Urinary bladder (tissue), 4 donors: ENCODE results near the gene HSPB1. TPM values are rescaled to one million over a fixed set of nuclear protein-coding genes. Genes with fewer than 3 reads are reported as not detected.
"Not testable (repeated sequence)": the region's sequence is repeated elsewhere in the genome, so short reads cannot be mapped to it uniquely, and the experiment has no call there.

Source experiments
- DNase-seq: peaks from one replicate; pipeline ENCODE4 v3.0.0-alpha.2; 2015; ENCODE audit errors: extremely low spot score
- H3K27ac ChIP-seq: one replicate; pipeline ENCODE4 v1.5.1; 2013; ENCODE audit warnings: low read depth, mild to moderate bottlenecking, moderate library complexity
- H3K36me3 ChIP-seq: one replicate; pipeline ENCODE4 v1.6.1; 2013; ENCODE audit warnings: mild to moderate bottlenecking, moderate library complexity; ENCODE audit not compliant: insufficient read depth
- H3K4me1 ChIP-seq: one replicate; pipeline ENCODE4 v1.6.1; 2013; ENCODE audit warnings: mild to moderate bottlenecking, moderate library complexity; ENCODE audit not compliant: insufficient read depth
- H3K4me3 ChIP-seq: one replicate; pipeline ENCODE4 v1.5.1; 2013; ENCODE audit warnings: low read depth, low read length
- WGBS: extraction: QIAGEN DNeasy Blood & Tissue Kit; methylation state at CpG from one replicate; pipeline ENCODE4 v1.1.7; 2013; 5-methylcytosine and 5-hydroxymethylcytosine counted together
- polyA plus RNA-seq: library from polyadenylated mRNA; stranded (reverse); fragments of 200-250 nt; gene quantifications from one replicate; pipeline ENCODE4 v1.2.3, GENCODE V29; 2013
- total RNA-seq: library from RNA; depleted of rRNA; stranded (reverse); fragments of >200 nt; gene quantifications from one replicate; pipeline ENCODE4 v1.2.3, GENCODE V29; 2014
- donor health status: healthy with polysubstance abuse.
- donor health status: healthy.

Gene HSPB1
- total and polyA plus RNA-seq, 2 donors = 53.1 to 2,722 TPM

GRCh38 chr7:76290847-76291350 is 11.6 kb upstream of the HSPB1 start:
- H3K4me1 ChIP-seq, H3K4me3 ChIP-seq, DNase-seq, H3K36me3 ChIP-seq: not testable (repeated sequence)
- H3K27ac ChIP-seq = peak overlapping the region; percentile 60
- WGBS = 86% methylated on average over 6 of the region's 6 CpGs

DNA sequence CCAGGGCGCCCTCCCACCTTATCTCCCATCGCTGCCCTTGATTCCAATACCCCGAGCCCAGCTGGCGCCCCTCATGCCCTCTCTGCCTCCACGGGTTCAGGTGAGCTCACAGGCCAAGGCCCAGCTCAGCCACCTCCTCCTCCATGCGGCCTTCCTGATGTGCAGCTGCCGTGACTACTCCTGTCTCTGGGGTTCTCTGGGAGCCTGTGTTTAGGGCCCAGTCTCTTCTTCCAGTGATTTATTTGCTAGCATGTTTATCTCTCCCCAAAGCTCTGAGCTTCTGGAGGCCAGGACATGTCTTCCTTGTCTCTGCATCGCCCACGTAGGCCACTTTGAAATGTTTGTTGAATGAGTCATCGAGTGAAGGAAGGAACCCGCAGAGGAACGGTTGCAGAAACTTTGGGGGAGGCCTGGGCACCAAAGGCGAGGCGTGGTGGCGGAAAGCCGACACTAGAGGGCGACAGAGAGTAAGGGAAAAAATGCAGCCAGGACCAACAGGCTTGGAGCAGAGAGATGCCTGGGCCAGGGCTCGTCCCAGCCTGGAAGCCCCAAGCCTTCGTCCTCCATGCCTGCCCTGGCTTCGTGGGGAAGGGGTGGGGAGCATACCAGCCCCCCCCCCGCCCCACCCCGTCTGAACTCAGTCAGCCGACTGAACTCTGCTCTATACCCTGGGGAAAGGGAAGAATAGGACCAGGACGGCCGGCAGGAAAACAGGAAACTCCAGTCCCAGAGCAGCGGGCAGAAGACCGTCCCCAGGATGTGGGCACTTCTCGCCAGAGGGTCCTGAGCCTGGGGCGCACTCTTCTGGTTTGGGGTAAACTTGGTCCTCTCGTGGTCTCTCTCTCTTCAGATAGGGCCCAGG is 10.9 kb upstream of the HSPB1 start:
- Histone ChIP-seq H3K36me3 (no peaks in the 10 kb centered on the region), H3K4me3 (peak overlapping the region; percentile 12), H3K4me1 (no peaks in the 10 kb centered on the region), H3K27ac (peak overlapping the region; percentile 85)
- WGBS = 15% methylated on average over 30 of the region's 30 CpGs
- DNase-seq = peak; percentile 90

- H3K4me3 ChIP-seq = peak overlapping the region; percentile 12
- no peak for DNase-seq
- H3K4me1 ChIP-seq = no peaks in the 10 kb centered on the region
- H3K36me3 ChIP-seq = no peaks in the 10 kb centered on the region
- peak overlapping the region; percentile 85 for H3K27ac ChIP-seq
- WGBS = 8% methylated on average over 5 of the region's 5 CpGs
Observed at GRCh38 chr7:76292213-76292573, 10.3 kb upstream of the HSPB1 start.

DNA sequence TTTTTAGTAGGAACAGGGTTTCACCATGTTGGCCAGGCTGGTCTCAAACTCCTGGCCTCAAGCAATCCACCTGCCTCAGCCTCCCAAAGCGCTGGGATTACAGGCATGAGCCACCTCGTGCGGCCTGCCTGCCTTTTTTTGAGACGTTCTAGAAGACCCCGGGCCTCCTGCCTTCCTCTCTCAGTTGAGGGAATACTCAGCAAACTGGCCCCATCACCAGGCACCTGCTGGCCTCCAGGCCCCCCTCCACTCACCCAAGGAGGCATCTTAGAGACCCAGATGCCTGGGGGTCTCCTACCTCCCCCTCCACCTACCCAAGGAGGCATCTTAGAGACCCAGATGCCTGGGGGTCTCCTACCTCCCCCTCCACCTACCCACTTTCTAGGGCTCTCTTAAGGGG is 9.6 kb upstream of the HSPB1 start:
- not testable (repeated sequence) for DNase-seq, H3K36me3 ChIP-seq, H3K4me3 ChIP-seq, H3K4me1 ChIP-seq
- peak overlapping the region; percentile 51 for H3K27ac ChIP-seq
- WGBS = 83% methylated on average over 5 of the region's 5 CpGs

- DNase-seq = no peak
- no peak overlapping the region for H3K4me3 ChIP-seq
- H3K4me1 ChIP-seq = no peaks in the 10 kb centered on the region
- WGBS = 67% methylated on average over 8 of the region's 8 CpGs
- H3K27ac ChIP-seq = peak overlapping the region; percentile 42
- H3K36me3 ChIP-seq = no peaks in the 10 kb centered on the region
Observed at GRCh38 chr7:76293407-76293901, 9.0 kb upstream of the HSPB1 start.

DNA sequence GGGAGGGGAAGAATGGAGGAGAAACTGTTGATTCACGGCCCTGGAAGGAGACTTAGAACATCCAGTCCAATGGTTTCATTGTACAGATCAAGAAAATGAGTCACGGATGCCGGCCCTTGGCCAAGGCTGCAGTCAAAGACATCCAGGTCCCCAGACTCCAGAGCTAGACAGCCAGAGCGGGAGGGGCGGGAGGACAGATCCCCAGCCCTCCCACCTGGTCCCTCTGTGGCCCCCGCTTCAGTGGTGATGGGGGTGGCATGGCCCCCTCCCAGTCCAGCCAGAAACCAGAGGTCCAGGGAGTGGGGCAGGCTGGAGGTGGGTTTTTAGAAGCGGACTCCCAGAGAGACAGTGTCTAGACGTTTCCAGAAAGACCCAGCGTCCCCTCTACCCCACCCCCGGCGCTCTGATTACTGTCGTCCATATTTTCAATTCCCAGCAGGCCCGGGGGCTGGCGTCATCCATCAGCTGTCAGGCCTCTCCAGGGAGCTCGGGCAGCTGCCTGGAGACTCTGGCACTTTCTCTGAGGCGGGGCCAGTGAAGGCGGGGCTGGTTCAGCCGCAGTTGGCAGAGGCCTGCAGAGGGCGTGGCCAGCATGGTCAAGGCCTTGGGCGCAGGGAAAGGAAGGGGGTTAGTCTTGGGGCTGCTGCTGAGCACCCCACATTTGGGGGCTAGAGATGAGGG is 8.0 kb upstream of the HSPB1 start:
- Histone ChIP-seq H3K4me1 (no peaks in the 10 kb centered on the region), H3K27ac (peak overlapping the region; percentile 98)
- whole genome bisulfite sequencing = 6% methylated on average over 20 of the region's 20 CpGs

DNA sequence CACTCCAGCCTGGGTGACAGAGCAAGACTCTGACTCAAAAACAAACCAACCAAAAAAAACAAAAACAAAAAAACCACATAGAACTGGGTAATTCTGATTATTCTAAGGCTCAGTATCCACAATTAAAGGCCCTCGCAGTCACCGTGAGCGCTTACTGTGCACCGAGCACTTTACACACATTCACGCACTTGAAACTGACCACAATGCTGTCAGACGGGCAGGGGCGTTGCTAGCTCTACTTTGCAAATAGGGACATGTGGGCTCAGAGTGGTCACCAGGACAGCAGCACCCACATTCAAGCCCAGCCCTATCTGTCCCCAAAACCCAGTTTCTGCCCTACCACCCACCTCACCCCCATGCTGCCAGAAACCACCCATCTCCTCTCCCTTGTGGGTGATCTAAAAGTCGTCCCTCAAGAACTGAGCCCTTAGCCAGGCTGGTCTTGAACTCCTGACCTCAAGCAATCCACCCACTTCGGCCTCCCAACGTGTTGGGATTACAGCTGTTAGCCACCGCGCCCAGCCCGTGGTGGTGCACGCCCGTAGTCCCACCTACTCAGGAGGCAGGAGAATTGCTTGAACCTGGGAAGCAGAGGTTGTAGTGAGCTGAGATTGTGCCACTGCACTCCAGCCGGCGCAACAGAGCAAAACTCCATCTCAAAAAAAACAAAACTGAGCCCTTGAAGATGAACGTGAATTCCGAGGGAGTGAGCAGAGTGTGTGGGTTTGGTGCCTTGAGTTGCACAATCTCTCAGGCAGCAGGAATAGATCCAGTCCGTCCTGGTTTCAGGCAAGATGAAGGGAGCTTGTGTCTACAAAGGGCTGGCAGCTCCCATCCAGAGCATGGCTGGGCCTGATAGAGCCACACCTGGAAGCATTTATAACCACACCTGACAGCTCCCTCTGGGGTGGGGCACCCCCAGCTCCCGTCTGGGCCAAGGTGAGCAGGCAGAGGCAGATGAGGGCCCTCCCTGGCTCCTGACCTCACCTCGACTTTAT is 5.4 kb upstream of the HSPB1 start:
- Histone ChIP-seq H3K27ac (peak overlapping the region; percentile 91), H3K36me3 (no peaks in the 10 kb centered on the region), H3K4me1 (peaks cover 1% of the 10 kb centered on the region), H3K4me3 (no peak overlapping the region)
- DNase-seq = peak; percentile 31
- 57% methylated on average over 22 of the region's 22 CpGs for WGBS

More for the DNA sequence above, 8.0 kb upstream of the HSPB1 start:
- Histone ChIP-seq H3K36me3 (no peaks in the 10 kb centered on the region), H3K4me3 (no peak overlapping the region)
- peak; percentile 86 for DNase-seq

- Histone ChIP-seq H3K4me1 (peaks cover 3% of the 10 kb centered on the region), H3K27ac (peak overlapping the region; percentile 35), H3K36me3 (no peaks in the 10 kb centered on the region), H3K4me3 (no peak overlapping the region)
- no peak for DNase-seq
- WGBS = 73% methylated on average over 7 of the region's 7 CpGs
Observed at GRCh38 chr7:76300166-76300731, 2.2 kb upstream of the HSPB1 start.

- no peak for DNase-seq
- 99% methylated on average over 3 of the region's 3 CpGs for WGBS
- Histone ChIP-seq H3K4me3 (no peak overlapping the region), H3K4me1 (peaks cover 3% of the 10 kb centered on the region), H3K27ac (no peak overlapping the region), H3K36me3 (no peaks in the 10 kb centered on the region)
Observed at GRCh38 chr7:76301000-76301399, 1.5 kb upstream of the HSPB1 start.

DNA sequence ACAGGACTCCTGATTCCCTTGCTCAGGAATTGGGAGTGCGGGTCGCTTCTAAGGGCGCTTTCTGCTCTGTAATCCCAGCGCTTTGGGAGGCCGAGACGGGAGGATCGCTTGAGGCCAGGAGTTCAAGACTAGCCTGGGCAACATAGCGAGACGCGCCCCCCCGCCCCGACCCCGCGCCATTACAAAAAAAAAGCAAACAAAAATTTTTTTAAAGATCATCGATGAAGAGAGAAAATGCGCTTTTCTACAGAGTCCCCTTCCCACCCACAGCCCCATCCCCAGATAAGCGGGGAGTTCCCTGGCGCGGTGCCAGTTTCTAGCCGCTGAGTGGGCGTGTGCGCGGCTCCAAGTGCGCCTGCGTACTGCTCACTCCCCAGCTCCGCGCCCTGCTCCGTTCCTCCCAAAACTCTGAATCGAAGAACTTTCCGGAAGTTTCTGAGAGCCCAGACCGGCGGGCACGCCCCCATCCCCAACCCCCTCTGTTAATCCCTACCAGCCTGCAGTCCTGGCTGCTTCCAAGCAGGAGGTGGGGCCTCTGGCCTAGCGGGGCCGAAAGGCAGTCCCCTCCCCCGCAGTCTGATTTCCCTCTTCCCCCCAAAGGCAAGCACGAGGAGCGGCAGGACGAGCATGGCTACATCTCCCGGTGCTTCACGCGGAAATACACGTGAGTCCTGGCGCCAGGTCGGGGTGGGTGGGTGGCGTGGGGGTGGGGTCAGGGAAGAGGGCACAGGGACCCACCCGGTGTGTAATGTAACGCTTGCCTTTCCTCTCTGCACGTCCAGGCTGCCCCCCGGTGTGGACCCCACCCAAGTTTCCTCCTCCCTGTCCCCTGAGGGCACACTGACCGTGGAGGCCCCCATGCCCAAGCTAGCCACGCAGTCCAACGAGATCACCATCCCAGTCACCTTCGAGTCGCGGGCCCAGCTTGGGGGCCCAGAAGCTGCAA is 1.0 kb downstream of the HSPB1 start:
- H3K4me1 ChIP-seq = peaks cover 3% of the 10 kb centered on the region
- H3K4me3 ChIP-seq = peak overlapping the region; percentile 99
- WGBS = under 1% methylated on average over 56 of the region's 56 CpGs
- peak; percentile 84 for DNase-seq
- H3K27ac ChIP-seq = peak overlapping the region; percentile 99
- no peaks in the 10 kb centered on the region for H3K36me3 ChIP-seq

- WGBS = 44% methylated on average over 10 of the region's 10 CpGs
- H3K36me3 ChIP-seq = no peaks in the 10 kb centered on the region
- H3K4me1 ChIP-seq = peaks cover 3% of the 10 kb centered on the region
- DNase-seq = no peak
- H3K27ac ChIP-seq = peak overlapping the region; percentile 48
- H3K4me3 ChIP-seq = no peak overlapping the region
Observed at GRCh38 chr7:76304888-76305375, 2.5 kb downstream of the HSPB1 start.

DNA sequence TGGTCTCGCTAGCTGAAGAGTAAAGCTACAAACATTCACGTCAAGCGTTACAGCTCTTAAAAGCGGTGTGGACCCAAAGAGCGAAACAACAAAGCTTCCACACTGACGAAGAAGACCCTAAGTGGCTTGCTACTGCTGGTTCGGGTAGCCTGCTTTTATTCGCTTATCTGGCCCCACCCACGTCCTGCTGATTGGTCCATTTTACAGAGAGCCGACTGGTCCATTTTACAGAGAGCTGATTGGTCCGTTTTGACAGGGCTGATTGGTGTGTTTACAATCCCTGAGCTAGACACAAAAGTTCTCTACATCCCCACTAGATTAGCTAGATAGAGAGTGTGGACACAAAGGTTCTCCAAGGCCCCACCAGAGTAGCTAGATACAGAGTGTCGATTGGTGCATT is 6.4 kb downstream of the HSPB1 start:
- H3K4me3 ChIP-seq, H3K36me3 ChIP-seq, DNase-seq, H3K27ac ChIP-seq, H3K4me1 ChIP-seq: not testable (repeated sequence)
- 95% methylated on average over 12 of the region's 12 CpGs for WGBS
